ENCODE measurements around the gene TM2D1. TPM values are rescaled to one million over a fixed set of nuclear protein-coding genes. Genes with fewer than 3 reads are reported as not detected.
"Not testable (repeated sequence)": the region's sequence is repeated elsewhere in the genome, so short reads cannot be mapped to it uniquely, and the experiment has no call there.

The TM2D1 gene
- total RNA-seq, 1 experiment from 2014 or later, result 27.2 TPM

- peaks cover 19% of the 10 kb centered on the region for H3K36me3 ChIP-seq (ENCODE audit: insufficient read depth, low read length, poor library complexity, severe bottlenecking)
- no peak overlapping the region for H3K27ac ChIP-seq (ENCODE audit: low read depth, low read length, poor library complexity, severe bottlenecking)
- BruUV-seq (replicated peaks), result no TSS peak
- no peak for DNase-seq (ENCODE audit: low spot score)
- no peak for TF ChIP-seq EZH2 (IDR thresholded peaks at IDR 0.05; ENCODE audit: borderline replicate concordance, low read depth, low read length, poor library complexity, severe bottlenecking)
- no peak for TF ChIP-seq CTCF (conservative IDR thresholded peaks at IDR 0.05; ENCODE audit: low read depth, low read length)
- no peaks in the 10 kb centered on the region for H3K4me1 ChIP-seq (ENCODE audit: insufficient read depth, low read length, poor library complexity, severe bottlenecking)
- no peak overlapping the region for H3K4me3 ChIP-seq (ENCODE audit: low read depth, low read length, poor library complexity, severe bottlenecking)
- no peaks in the 10 kb centered on the region for H3K9me3 ChIP-seq (ENCODE audit: low read depth, low read length, poor library complexity, severe bottlenecking)
- intact Hi-C loops (cut with micrococcal nuclease; ENCODE audit: unreplicated experiment), result no loop called here
- H3K27me3 ChIP-seq (replicated peaks; ENCODE audit: insufficient read depth, low read depth, low read length, poor library complexity), result no peaks in the 10 kb centered on the region
- POLR2A ChIA-PET (ENCODE audit: low non-redundant PET), result no interaction called here
- CTCF ChIA-PET, result no interaction called here
Observed at GRCh38 chr1:61711969-61712368, 13.0 kb downstream of the TM2D1 start.

DNA sequence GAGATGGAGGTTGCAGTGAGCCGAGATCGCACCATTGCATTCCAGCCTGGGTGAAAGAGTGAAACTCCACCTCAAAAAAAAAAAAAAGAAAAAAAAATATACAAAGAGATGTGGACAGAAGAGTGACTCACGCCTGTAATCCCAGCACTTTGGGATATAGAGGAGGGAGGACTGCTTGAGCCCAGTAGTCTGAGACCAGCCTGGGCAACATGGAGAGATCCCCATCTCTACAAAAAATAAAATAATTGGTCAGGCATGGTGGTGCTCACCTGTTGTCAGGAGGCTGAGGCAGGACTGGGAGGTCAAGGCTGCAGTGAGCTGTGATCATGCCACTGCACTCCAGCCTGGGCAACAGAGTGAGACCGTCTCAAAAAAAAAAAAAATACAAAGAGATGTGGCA lies 13.7 kb downstream of the TM2D1 start:
- BruUV-seq (replicated peaks); H3K4me1 ChIP-seq (ENCODE audit: insufficient read depth, low read length, poor library complexity, severe bottlenecking); H3K27ac ChIP-seq (ENCODE audit: low read depth, low read length, poor library complexity, severe bottlenecking); POLR2A ChIA-PET (ENCODE audit: low non-redundant PET); H3K27me3 ChIP-seq (replicated peaks; ENCODE audit: insufficient read depth, low read depth, low read length, poor library complexity); intact Hi-C loops (cut with micrococcal nuclease; ENCODE audit: unreplicated experiment); H3K9me3 ChIP-seq (ENCODE audit: low read depth, low read length, poor library complexity, severe bottlenecking); H3K4me3 ChIP-seq (ENCODE audit: low read depth, low read length, poor library complexity, severe bottlenecking); CTCF ChIA-PET; DNase-seq (ENCODE audit: low spot score): not testable (repeated sequence)
- H3K36me3 ChIP-seq (ENCODE audit: insufficient read depth, low read length, poor library complexity, severe bottlenecking), result peaks cover 19% of the 10 kb centered on the region

GRCh38 chr1:61709908-61710289 lies 15.0 kb downstream of the TM2D1 start:
- intact Hi-C loops (cut with micrococcal nuclease; ENCODE audit: unreplicated experiment), result no loop called here
- POLR2A ChIA-PET (ENCODE audit: low non-redundant PET), result no interaction called here
- Histone ChIP-seq H3K36me3 (ENCODE audit: insufficient read depth, low read length, poor library complexity, severe bottlenecking) (peaks cover 19% of the 10 kb centered on the region), H3K27me3 (replicated peaks; ENCODE audit: insufficient read depth, low read depth, low read length, poor library complexity) (no peaks in the 10 kb centered on the region), H3K9me3 (ENCODE audit: low read depth, low read length, poor library complexity, severe bottlenecking) (no peaks in the 10 kb centered on the region), H3K4me1 (ENCODE audit: insufficient read depth, low read length, poor library complexity, severe bottlenecking) (no peaks in the 10 kb centered on the region), H3K4me3 (ENCODE audit: low read depth, low read length, poor library complexity, severe bottlenecking) (no peak overlapping the region), H3K27ac (ENCODE audit: low read depth, low read length, poor library complexity, severe bottlenecking) (no peak overlapping the region)
- no peak for DNase-seq (ENCODE audit: low spot score)
- BruUV-seq (replicated peaks), result no TSS peak
- TF ChIP-seq CTCF (conservative IDR thresholded peaks at IDR 0.05; ENCODE audit: low read depth, low read length) (no peak), EZH2 (IDR thresholded peaks at IDR 0.05; ENCODE audit: borderline replicate concordance, low read depth, low read length, poor library complexity, severe bottlenecking) (no peak)
- CTCF ChIA-PET, result no interaction called here

- no peak for DNase-seq (ENCODE audit: low spot score)
- ChIA-PET CTCF (no interaction called here), POLR2A (ENCODE audit: low non-redundant PET) (no interaction called here)
- H3K27me3 ChIP-seq (replicated peaks; ENCODE audit: insufficient read depth, low read depth, low read length, poor library complexity), result no peaks in the 10 kb centered on the region
- no peaks in the 10 kb centered on the region for H3K4me1 ChIP-seq (ENCODE audit: insufficient read depth, low read length, poor library complexity, severe bottlenecking)
- TF ChIP-seq CTCF (conservative IDR thresholded peaks at IDR 0.05; ENCODE audit: low read depth, low read length) (no peak), EZH2 (IDR thresholded peaks at IDR 0.05; ENCODE audit: borderline replicate concordance, low read depth, low read length, poor library complexity, severe bottlenecking) (no peak)
- H3K9me3 ChIP-seq (ENCODE audit: low read depth, low read length, poor library complexity, severe bottlenecking), result no peaks in the 10 kb centered on the region
- no TSS peak for BruUV-seq (replicated peaks)
- H3K27ac ChIP-seq (ENCODE audit: low read depth, low read length, poor library complexity, severe bottlenecking), result no peak overlapping the region
- intact Hi-C loops (cut with micrococcal nuclease; ENCODE audit: unreplicated experiment), result no loop called here
- peaks cover 24% of the 10 kb centered on the region for H3K36me3 ChIP-seq (ENCODE audit: insufficient read depth, low read length, poor library complexity, severe bottlenecking)
- no peak overlapping the region for H3K4me3 ChIP-seq (ENCODE audit: low read depth, low read length, poor library complexity, severe bottlenecking)
Observed at GRCh38 chr1:61708953-61709907, 15.7 kb downstream of the TM2D1 start.

Data from A673 (cell line).